ENCODE measurements around the gene UBTFL1.
A peak's percentile ranks its signal among the peaks of the same experiment; 100 is the strongest.
"Not testable (repeated sequence)": the region's sequence is repeated elsewhere in the genome, so short reads cannot be mapped to it uniquely, and the experiment has no call there.

UBTFL1 gene, protein sequence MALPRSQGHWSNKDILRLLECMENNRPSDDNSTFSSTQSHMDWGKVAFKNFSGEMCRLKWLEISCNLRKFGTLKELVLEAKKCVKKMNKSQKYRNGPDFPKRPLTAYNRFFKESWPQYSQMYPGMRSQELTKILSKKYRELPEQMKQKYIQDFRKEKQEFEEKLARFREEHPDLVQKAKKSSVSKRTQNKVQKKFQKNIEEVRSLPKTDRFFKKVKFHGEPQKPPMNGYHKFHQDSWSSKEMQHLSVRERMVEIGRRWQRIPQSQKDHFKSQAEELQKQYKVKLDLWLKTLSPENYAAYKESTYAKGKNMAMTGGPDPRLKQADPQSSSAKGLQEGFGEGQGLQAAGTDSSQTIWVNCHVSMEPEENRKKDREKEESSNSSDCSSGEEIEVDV

DNA sequence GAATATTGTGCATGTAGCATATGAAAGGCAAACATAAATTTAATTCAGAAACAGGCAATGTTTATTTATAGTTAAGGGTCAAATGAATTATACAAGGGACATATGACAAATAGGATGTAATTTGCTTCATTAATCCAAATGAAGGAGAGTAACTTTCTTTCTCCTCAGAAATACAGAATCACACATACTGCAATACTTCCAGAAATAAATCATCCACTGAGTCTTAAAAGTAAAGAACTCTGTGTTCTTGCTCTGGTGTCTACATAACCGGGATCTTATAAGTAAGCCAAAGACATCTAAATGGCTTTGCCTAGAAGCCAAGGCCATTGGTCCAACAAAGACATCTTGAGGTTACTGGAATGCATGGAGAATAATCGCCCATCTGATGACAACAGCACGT is at the start of gene UBTFL1:
Gene UBTFL1, plus strand, starts transcription at position 301 of the 400 bp plus-strand sequence. Its CDS starts 0 bp downstream, at position 301.
- not testable (repeated sequence) for DNase-seq

DNA sequence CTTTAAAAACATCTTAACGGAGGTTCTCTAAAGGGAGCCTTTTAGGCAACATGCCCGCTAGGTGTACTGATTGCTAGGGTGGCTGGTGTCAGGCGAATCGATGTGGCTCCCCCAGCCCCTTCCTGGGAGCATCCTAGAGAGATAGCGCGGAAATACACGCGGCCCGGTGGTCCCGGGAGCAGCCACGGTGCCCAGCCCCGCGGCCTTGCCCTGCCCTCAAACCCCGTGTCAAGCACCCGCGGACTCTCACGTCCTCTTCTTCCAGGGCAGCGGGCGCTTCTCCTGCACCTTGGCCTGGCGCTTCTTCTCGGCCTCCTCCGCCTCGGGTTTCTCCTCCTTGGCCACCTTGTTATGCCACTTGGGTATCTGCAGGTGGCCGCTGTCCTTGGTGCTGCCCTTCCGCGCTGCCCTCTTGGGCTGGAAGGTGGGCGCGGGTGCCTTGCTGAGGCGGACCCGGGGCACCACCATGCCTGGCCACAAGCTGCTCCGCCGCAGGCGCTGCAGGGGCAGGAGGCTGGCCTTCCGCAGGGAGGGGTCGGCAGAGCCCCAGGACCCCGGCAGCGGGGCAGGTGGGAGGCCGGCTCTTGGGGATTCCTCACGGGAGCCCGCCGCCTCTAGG is 34.0 kb upstream of the UBTFL1 start:
- not testable (repeated sequence) for DNase-seq

DNA sequence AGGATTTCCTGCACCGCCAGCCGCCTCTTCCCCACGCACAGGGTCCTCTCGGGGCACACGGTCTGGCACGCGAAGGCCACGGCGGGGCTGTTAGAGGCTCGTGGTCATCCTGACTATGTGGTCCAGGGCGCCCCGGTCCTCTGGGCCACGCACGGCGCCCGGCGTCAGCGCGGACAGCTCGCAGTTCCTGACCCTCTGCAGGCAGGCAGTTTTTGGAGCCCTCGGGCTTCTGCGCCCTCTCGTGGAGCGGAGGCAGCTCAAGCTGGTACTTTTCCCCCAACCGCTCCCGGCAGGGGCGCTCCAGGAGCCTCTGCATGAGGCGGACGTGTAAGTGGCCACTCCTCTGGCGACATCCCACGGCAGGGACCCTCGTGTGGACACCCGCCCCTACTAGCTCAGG is 33.4 kb upstream of the UBTFL1 start:
- DNase-seq: not testable (repeated sequence)

DNA sequence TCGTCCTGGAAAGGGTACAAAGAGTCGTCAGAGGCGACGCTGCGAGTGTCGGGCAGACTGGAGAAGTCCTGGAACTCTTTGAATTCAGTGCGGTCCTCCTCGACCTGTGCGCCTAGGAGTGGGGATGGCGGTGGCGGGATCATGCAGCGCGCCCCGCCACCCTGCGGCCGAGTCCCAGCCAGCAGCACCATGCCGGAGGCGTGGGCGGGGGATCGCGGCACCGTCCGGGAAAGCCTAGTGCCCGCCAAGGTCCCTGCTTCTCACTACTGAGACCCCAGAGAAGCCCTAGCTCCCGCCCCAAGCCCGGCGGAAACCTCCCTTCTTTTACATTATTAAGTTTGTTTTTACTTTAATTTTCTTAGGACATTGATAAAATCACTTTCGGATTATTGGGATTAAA is 32.2 kb upstream of the UBTFL1 start:
- DNase-seq: not testable (repeated sequence)

DNA sequence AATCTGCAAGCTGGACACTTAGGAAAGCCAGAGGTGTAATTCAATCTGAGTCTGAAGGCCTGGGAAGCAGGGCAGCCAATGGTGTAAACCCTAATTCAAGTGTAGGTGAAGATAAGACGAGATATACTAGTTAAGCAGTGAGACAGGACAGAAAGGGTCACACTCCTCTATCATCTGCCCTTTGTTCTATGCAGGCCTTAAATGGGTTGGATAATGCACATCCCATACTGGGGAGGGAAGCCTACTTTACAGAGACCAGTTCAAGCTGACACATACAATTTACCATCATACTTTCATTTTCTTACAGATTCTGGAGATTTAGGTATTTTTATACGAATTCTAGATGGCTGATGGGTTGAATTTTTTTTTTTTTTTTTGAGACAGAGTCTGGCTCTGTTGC is 3.0 kb downstream of the UBTFL1 start:
- DNase-seq: not testable (repeated sequence)

DNA sequence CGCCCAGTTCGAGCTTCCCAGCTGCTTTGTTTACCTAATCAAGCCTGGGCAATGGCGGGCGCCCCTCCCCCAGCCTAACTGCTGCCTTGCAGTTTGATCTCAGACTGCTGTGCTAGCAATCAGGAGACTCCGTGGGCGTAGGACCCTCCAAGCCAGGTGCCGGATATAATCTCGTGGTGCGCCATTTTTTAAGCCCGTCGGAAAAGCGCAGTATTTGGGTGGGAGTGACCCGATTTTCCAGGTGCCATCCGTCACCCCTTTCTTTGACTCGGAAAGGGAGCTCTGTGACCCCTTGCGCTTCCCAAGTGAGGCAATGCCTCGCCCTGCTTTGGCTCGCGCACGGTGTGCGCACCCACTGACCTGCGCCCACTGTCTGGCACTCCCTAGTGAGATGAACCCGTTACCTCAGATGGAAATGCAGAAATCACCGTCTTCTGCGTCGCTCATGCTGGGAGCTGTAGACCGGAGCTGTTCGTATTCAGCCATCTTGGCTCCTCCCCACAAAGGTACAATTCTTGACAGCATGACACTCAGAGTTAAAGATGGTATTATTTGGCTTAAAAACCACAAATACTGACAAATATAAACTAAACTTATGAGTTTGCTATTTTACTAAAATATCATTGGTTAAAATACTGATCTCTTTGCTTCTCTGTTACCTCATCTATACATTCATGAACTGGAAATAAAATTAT is 9.6 kb downstream of the UBTFL1 start:
- DNase-seq: not testable (repeated sequence)

DNA sequence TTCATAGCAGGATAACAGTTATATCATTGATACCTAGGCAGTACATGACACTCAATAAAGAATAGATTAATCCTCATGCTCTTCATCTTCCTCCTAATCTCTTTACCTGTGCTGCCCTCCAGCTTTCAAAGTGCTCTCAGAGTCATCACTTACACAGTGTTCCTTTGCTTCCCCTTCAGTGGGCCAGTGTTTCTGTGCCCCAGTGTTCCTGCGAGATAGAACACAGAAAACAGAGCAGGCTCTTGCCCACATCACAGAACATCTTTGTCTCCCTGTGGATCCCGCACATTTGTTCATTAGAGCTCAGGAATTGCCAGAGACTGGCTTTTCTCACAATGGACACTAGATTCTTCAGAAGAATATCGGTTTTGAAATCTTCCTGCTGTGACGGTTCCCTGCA is 12.5 kb downstream of the UBTFL1 start:
- not testable (repeated sequence) for DNase-seq

DNA sequence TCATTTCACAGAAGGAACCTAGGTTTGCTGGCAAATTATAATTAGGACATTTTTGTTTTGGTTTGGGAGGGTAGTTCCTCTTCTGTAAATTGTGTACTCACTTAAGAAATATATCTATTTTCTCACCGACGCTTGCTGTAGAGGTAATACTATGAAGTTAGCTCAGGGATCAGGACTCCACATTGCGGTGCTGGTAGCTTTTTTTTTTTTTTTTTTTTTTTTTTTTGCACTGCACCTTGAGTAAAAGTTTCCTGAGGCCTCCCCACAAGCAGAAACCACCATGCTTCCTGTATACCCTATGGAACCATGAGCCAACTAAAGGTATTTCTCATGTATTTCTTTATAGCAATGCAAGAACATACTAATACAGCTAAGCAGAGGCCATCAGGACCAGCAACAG is 14.7 kb downstream of the UBTFL1 start:
- DNase-seq: no peak

DNA sequence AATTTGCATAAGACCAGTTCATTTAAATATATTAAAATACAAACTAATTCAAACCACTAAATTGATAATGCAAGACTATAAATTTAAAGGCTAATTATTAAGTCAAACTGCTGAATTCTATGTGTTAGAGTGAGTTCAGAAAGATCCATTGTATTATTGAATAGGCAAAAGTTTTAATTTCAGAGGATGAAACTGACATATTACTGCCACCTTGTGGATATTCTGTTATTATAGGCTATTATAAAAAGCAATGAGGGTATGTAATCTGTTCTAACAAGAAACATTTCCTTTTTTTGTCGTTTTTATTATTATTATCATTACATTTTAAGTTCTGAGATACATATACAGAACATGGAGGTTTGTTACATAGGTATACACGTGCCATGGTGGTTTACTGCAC is 27.8 kb downstream of the UBTFL1 start:
- DNase-seq: no peak

DNA sequence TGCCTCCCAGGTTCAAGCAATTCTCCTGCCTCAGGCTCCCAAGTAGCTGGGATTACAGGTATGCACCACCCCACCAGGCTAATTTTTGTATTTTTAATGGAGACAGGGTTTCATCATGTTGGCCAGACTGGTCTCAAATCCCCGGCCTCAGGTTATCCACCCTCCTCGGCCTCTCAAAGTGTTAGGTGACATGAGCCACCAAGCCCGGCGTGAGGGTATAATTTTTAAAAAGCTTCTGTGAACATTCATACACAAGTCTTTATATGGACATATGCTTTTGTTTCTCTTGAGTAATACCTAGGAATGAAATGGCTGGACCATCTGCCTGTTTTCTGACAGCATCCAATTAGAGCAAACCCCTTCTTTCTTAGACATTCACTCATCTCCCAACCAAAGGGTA is 34.4 kb downstream of the UBTFL1 start:
- DNase-seq: no peak

DNA sequence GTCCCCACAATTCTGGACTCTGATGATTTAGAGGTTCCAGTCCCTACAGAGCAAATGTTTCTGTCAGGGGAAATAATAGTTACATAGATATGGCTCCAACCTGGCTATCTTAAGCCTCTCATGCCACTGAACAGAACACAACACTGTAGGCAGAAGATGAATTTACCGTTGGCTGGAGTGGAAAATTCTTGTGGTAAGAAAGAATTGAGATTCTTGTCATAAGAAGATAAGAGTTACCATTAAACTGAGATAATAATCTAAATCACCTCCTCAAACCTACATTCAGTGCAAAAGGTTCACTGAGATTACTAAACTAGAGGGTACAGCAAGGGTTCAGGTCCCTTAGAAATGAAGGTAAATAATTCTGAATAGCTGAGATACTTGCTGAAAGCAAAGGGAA is 38.6 kb downstream of the UBTFL1 start:
- DNase-seq: no peak

DNA sequence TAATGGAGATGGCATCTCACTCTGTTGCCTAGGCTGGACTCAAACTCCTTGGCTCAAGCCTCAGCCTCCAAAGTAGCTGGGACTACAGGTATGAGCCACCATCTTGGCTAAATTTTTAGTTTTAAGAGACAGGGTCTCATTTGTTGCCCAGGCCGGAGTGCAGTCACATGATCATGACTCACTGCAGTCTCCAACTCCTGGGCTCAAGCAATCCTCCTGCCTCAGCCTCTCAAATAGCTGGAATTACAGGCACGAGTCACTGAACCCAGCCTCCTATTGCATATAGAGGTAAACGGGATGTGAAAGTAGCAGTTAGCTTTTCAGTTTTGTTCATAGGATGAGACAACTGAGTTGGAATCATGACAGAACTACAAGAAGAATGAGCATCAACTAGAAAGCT is 39.2 kb downstream of the UBTFL1 start:
- peak; percentile 29 for DNase-seq

DNA sequence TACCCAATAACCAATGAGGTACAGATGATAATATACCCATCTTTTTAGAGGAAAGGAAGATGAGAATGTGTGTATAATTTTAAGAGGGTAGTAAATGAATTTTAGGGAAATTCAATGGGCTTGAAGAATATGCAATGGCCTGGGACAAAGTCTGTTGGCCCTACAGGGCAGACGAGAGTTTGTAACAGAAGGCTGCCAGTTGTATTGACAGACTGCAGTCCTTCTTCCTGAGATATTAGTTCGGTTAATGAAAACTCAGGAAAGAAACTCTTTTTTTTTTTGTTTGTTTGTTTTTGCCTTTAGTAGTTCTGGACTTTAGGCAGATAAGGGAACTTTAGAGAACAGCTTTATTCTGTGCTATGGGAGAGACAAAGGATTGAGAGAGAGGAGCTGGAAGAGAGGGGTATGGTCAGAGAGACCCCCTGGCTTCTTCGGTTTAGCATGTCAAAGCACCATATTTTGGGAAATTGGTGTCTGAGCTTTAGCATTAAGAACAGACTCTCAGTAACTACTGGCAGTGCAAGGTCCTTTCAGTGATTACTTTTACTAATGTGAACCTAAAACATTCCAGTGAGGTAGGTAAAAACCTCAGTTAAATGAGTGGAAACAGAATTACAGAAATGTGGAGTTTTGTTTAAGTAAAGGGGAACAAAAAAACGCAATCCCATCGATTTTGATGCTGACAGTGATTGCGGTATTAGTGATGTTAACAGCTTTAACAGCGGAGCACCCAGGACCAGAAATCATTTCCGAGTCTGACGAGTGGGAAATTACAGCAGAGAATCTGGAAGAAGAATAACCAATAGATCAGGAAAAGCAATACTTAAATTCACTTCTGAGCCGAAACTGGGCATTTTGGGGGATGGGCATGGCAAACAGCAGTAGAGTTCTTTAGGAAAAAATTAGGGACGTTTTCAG is 48.1 kb downstream of the UBTFL1 start:
- DNase-seq: no peak

DNA sequence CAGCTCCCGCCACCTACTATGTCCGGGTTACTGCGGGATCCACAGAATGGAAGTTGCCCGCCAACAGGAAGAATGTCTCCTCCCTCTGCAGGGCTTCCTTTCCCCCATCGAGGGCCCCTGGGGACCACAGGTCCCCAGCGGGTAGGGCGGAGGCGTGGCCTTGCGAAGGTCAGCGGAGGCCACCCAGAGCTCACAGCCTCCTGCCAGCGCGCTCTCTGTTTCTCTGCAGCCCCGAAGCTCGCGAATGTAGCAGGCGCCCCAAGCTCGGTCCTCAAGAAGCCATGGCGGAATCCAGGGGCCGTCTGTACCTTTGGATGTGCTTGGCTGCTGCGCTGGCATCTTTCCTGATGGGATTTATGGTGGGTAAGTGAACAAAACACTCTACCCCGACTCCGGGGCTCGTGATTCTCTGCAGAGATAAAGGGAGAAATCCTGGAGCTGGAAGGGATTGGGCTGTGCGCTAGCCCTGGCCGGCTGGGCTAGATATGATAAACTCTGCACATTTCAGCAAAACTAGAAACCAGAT is 48.8 kb downstream of the UBTFL1 start, which contains the start of gene NAALAD2:
Gene NAALAD2, plus strand, starts transcription at position 186 of the 526 bp plus-strand sequence. Its CDS starts 96 bp downstream, at position 282.
- no peak for DNase-seq

DNA sequence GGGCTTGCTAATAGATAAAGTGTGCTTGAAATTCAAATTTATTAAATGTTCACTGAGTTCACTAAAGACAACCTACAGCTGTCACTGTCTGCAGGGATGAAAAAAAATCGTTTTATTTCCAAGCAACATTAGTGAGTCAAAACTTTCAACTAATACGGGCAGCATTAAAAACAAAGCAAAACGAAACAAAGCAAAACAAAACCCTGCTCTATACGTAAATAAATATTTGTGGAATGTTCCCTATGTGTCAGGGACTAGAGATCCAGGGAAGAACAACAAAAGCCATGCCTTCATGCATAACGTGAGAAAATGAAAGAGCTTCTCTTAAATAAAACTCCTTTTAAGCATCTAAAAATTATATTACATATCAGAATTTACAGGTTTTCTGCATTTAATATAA is 49.3 kb downstream of the UBTFL1 start:
- DNase-seq: no peak
